Nephron (organoid): ENCODE measurements around the gene ADCY7.
A peak's percentile ranks its signal among the peaks of the same experiment; 100 is the strongest.

Experiments used
- H3K27ac Mint-ChIP-seq, 3 experiments: 2 replicates each; pipeline ENCODE4 v1.8.0; 2020; ENCODE audit warnings: mixed read lengths in 3 of 3, mild to moderate bottlenecking in 2 of 3, moderate library complexity in 1 of 3
- H3K27me3 Mint-ChIP-seq: 2 replicates; pipeline ENCODE4 v1.8.0; 2021; ENCODE audit warnings: low read depth, mild to moderate bottlenecking, moderate library complexity, mixed read lengths
- H3K36me3 Mint-ChIP-seq: 2 replicates; pipeline ENCODE4 v1.8.0; 2020; ENCODE audit warnings: low read depth, mixed read lengths
- H3K4me1 Mint-ChIP-seq: 2 replicates; pipeline ENCODE4 v1.8.0; 2020; ENCODE audit warnings: mixed read lengths
- H3K4me3 Mint-ChIP-seq, 3 experiments: 2 replicates each; pipeline ENCODE4 v1.8.0; 2020; ENCODE audit warnings: mild to moderate bottlenecking in 3 of 3, mixed read lengths in 3 of 3, moderate library complexity in 2 of 3
- H3K9me3 Mint-ChIP-seq: 2 replicates; pipeline ENCODE4 v1.8.0; 2020; ENCODE audit warnings: mixed read lengths
- TF ChIP-seq, protein P1 (sequence below), 3 experiments: fragments of 200-600 bp; sonication (generic); IDR thresholded peaks; one replicate each; pipeline ENCODE4 v1.5.0; 2021; ENCODE audit warnings: antibody characterized with exemption in 3 of 3; ENCODE audit not compliant: unreplicated experiment in 3 of 3

ADCY7 gene

DNA sequence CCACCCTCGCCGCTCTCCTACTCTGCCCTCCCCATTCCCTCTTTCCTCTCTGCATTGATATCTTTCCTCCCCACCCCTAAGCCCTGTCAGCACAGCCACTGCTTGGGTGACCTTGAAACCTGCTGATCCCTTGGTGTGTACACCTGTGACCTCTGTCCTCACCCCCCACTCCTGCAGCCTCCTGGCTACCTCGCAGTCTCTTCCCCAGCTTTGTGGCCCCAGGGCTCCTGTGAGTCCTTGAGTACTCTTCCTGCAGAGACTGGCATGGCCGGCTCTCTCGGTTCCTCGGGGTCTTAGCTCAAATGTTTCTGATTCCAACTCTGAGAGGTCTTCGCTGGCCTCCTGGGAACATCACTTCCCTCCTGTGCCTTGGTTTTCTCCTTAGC lies 31.7 kb downstream of the ADCY7 start:
- H3K4me3 Mint-ChIP-seq = no peak overlapping the region
- H3K27me3 Mint-ChIP-seq = peaks cover 12% of the 10 kb centered on the region
- H3K27ac Mint-ChIP-seq = peak overlapping the region in 1 of 3 experiments; percentile 26
- no peaks in the 10 kb centered on the region for H3K36me3 Mint-ChIP-seq
- TF ChIP-seq, protein P1, sequence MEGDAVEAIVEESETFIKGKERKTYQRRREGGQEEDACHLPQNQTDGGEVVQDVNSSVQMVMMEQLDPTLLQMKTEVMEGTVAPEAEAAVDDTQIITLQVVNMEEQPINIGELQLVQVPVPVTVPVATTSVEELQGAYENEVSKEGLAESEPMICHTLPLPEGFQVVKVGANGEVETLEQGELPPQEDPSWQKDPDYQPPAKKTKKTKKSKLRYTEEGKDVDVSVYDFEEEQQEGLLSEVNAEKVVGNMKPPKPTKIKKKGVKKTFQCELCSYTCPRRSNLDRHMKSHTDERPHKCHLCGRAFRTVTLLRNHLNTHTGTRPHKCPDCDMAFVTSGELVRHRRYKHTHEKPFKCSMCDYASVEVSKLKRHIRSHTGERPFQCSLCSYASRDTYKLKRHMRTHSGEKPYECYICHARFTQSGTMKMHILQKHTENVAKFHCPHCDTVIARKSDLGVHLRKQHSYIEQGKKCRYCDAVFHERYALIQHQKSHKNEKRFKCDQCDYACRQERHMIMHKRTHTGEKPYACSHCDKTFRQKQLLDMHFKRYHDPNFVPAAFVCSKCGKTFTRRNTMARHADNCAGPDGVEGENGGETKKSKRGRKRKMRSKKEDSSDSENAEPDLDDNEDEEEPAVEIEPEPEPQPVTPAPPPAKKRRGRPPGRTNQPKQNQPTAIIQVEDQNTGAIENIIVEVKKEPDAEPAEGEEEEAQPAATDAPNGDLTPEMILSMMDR (IDR thresholded peaks at IDR 0.05; ENCODE audit: unreplicated experiment in 3 of 3) = no peak
- H3K9me3 Mint-ChIP-seq = no peaks in the 10 kb centered on the region
- no peaks in the 10 kb centered on the region for H3K4me1 Mint-ChIP-seq

DNA sequence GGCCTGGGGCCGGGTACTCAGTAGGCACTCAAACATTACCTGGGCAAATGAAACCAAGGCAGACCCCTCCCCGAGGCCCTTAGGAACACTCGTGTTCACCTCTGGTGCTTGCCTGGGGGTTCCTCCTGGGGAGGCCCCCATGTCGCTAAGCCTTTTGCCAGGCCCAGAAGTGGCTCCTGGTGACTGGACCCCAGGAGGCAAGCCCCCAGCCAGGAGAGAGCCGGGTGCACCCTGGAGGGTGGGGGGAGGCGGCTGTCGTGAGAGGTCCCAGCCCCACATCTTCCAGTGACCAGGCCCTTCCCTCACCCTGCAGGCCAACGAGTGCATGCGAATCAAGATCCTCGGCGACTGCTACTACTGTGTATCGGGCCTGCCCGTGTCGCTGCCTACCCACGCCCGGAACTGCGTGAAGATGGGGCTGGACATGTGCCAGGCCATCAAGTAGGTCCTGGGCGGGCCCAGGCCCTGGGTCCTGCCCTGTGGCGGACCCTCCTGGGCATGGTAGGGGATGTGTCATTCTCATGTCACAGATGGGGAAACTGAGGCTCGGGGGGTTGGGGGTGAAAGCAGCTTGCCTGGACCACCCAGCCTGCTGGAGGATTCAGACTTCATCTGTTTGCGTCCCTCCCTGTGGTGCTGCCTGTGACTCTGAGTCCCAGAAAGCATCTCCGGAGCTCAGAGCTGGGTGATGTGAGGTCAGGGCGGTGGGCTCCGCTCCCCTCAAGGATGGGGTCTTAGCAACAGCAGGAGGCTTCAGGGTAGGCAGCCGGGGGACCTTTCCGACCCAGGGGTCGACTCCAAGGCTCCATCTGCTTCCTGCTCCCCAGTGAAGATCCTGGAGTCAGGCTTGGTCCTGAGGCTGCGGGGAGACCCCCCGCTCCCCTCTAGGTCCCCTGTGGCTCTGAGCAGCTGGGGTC lies 32.5 kb downstream of the ADCY7 start:
- no peak overlapping the region for H3K4me3 Mint-ChIP-seq
- no peaks in the 10 kb centered on the region for H3K4me1 Mint-ChIP-seq
- TF ChIP-seq, protein P1 (IDR thresholded peaks at IDR 0.05; ENCODE audit: unreplicated experiment in 3 of 3) = no peak
- H3K9me3 Mint-ChIP-seq = no peaks in the 10 kb centered on the region
- H3K36me3 Mint-ChIP-seq = no peaks in the 10 kb centered on the region
- no peak overlapping the region for H3K27ac Mint-ChIP-seq
- peaks cover 16% of the 10 kb centered on the region for H3K27me3 Mint-ChIP-seq

DNA sequence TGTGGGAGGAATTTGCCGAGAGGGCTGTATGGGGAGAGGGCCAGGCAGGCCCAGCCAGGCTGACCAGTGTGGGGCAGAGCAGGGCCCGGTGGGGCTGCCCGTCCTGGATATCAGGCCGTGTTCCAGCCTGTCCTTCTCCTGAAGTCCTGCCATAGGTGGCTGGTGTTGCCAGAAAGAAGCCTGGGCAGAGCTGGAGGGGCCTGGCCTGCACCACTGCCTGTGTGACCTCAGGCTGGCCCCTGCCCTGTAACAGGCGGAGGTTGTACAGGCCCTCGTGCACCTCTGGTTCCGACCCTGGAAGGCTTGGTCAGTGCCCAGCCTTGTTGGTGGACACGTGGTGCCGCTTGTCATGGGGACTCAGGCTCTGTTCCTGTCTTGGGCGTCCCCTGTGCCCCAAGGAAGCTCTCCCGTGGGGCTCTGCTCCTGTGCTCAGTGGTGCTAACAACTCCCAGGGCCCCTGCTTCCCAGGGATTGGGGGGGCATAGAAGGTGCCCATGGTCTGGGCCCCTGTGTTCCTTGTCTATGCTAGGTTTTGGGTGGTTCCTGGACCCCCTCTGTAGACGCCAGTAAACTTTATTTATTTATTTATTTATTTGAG lies 33.3 kb downstream of the ADCY7 start:
- TF ChIP-seq, protein P1 (IDR thresholded peaks at IDR 0.05; ENCODE audit: unreplicated experiment in 3 of 3) = no peak
- Mint-ChIP-seq H3K27ac (no peak overlapping the region), H3K9me3 (no peaks in the 10 kb centered on the region), H3K4me3 (no peak overlapping the region), H3K4me1 (no peaks in the 10 kb centered on the region), H3K36me3 (no peaks in the 10 kb centered on the region), H3K27me3 (peaks cover 16% of the 10 kb centered on the region)

DNA sequence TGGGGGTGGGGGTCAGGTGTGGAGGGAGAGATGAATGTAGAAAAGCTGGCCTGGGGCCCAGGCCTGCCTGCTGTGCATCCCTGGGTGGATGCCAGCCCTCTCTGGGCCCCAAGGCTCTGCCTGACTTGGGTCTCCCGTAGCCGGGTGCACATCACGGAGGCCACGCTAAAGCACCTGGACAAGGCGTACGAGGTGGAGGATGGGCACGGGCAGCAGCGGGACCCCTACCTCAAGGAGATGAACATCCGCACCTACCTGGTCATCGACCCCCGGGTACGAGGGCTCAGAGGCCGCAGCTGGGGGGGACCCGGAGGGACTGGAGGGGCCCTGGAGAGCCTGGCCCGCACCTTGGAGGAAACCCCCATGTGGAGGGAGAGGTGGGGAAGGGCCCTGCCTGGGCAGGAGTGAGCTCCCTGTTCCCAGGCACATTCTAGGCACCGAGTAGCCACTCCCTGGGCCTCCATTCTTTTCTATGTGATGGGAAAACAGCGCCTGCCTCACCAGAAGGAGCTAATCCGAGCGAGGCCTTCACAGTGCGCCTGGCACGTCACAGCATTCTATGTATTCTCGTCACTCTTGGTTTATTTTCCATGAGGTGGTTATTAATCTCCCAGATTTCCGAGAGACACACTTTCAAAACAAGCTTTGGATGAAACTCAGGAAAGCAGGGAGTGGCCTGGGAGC lies 34.7 kb downstream of the ADCY7 start:
- H3K27me3 Mint-ChIP-seq = peaks cover 13% of the 10 kb centered on the region
- no peaks in the 10 kb centered on the region for H3K9me3 Mint-ChIP-seq
- no peak overlapping the region for H3K27ac Mint-ChIP-seq
- no peaks in the 10 kb centered on the region for H3K36me3 Mint-ChIP-seq
- no peak overlapping the region for H3K4me3 Mint-ChIP-seq
- no peaks in the 10 kb centered on the region for H3K4me1 Mint-ChIP-seq
- TF ChIP-seq, protein P1 (IDR thresholded peaks at IDR 0.05; ENCODE audit: unreplicated experiment in 3 of 3) = no peak

DNA sequence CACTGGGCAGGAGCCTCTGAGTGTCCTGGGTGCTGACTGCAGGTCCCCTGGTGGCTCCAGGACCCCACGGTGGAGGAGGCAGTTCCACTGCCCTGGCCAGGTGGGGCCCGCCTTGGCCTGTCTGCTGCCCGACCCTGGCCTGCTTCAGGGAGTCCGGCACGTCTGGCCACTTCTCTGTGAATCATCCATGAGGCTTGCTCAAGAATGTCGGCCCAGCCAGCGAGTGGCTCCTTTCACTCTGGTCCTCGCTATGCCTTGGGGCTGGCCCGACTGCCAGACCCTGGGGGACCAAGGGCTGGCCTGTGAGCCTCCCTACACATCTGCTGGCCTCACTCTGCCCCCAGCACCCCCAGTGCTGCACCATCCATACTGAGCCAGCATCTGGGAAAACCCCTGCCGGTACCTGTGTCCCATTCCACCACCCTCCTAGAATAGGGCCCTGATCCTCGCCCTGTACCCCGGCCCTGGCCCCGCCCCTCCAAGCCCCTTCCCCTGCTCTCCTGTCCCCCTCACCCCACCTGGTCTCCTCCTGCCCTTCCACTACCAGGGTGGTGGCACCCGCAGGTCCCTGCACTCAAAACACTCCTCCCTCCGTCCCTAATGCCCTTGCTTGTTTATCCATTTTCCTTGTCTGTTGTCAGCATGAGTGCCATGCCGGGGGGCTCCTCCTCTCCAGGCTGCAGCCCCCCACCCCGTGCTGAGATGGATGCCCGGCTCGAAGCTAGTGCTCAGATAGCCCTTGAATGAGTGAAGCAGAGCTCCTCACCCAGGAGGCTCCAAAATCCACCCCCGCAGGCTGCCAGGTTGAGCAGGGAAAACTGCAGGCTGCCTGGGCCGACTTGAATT lies 35.5 kb downstream of the ADCY7 start:
- Mint-ChIP-seq H3K9me3 (no peaks in the 10 kb centered on the region), H3K4me3 (no peak overlapping the region), H3K4me1 (no peaks in the 10 kb centered on the region)

More for the DNA sequence above, 35.5 kb downstream of the ADCY7 start:
- no peak overlapping the region for H3K27ac Mint-ChIP-seq
- TF ChIP-seq, protein P1 (IDR thresholded peaks at IDR 0.05; ENCODE audit: unreplicated experiment in 3 of 3) = no peak
- H3K36me3 Mint-ChIP-seq = no peaks in the 10 kb centered on the region
- H3K27me3 Mint-ChIP-seq = peaks cover 13% of the 10 kb centered on the region
